HepG2 (cell line): ENCODE data around the gene CTU1. TPM values are rescaled to one million over a fixed set of nuclear protein-coding genes. Genes with fewer than 3 reads are reported as not detected.

ENCODE experiments used
- AKNA ChIP-seq: sonication (generic); formaldehyde crosslinking; IDR thresholded peaks from 2 replicates; pipeline ENCODE4 v1.4.0; 2020; ENCODE audit warnings: missing genetic modification reagents, borderline replicate concordance
- ASH2L ChIP-seq: fragments of 300-600, 200-600 bp; sonication (generic); IDR thresholded peaks from 2 replicates; pipeline ENCODE4 v1.7.0; 2017; ENCODE audit warnings: low read depth, mild to moderate bottlenecking, moderate library complexity, mixed read lengths, low read length; ENCODE audit not compliant: insufficient read length
- CEBPZ ChIP-seq: IDR thresholded peaks from 2 replicates; pipeline ENCODE4 v1.6.1; 2012; ENCODE audit warnings: low read length, improper control_type of control experiment
- MAFF ChIP-seq: IDR thresholded peaks from 2 replicates; pipeline ENCODE4 v1.6.1; 2011; ENCODE audit warnings: low read depth, low read length, improper control_type of control experiment
- USF2 ChIP-seq, 2 experiments: sonication (generic) in 1 of 2; formaldehyde crosslinking in 1 of 2; IDR thresholded peaks; 2 replicates each; pipeline versions ENCODE4 v1.5.1 to v1.6.1; 2011 to 2020; ENCODE audit warnings: borderline replicate concordance in 1 of 2, low read depth in 1 of 2, low read length in 1 of 2, mild to moderate bottlenecking in 1 of 2, missing genetic modification reagents in 1 of 2, moderate library complexity in 1 of 2
- ZNF224 ChIP-seq: sonication (generic); formaldehyde crosslinking; IDR thresholded peaks from 2 replicates; pipeline ENCODE4 v1.5.0; 2020; ENCODE audit warnings: mild to moderate bottlenecking, missing genetic modification reagents
- ZNF251 ChIP-seq: sonication (generic); formaldehyde crosslinking; IDR thresholded peaks from 2 replicates; pipeline ENCODE4 v1.9.0; 2021; ENCODE audit warnings: mild to moderate bottlenecking, missing genetic modification reagents
- ZNF276 ChIP-seq: sonication (generic); formaldehyde crosslinking; IDR thresholded peaks from 2 replicates; pipeline ENCODE4 v1.4.0; 2020; ENCODE audit warnings: mild to moderate bottlenecking, low read depth, missing genetic modification reagents
- ZNF281 ChIP-seq: sonication (generic); formaldehyde crosslinking; IDR thresholded peaks from 2 replicates; pipeline ENCODE4 v1.4.0; 2020; ENCODE audit warnings: missing genetic modification reagents, borderline replicate concordance
- ZNF563 ChIP-seq: sonication (generic); formaldehyde crosslinking; IDR thresholded peaks from 2 replicates; pipeline ENCODE4 v1.8.0; 2022; ENCODE audit warnings: mild to moderate bottlenecking, moderate library complexity, missing genetic modification reagents
- ZNF761 ChIP-seq: sonication (generic); formaldehyde crosslinking; conservative IDR thresholded peaks from 2 replicates; pipeline ENCODE4 v1.4.0; 2020; ENCODE audit warnings: mild to moderate bottlenecking, missing genetic modification reagents
- ZNF792 ChIP-seq: IDR thresholded peaks from 2 replicates; pipeline ENCODE4 v1.6.1; 2016
- polyA plus RNA-seq, 8 experiments: library from polyadenylated mRNA; depleted of rRNA in 3 of 8; stranded (reverse) in 7 of 8; unstranded in 1 of 8; fragments of >200 nt; fragmentation: Illumina TruSeq in 4 of 8; extraction: Trizol in 4 of 8; gene quantifications; 2 replicates each; pipeline versions ENCODE4 v1.2.1 to v1.2.3, GENCODE V29; 2011 to 2016; ENCODE audit warnings: low read depth in 4 of 8, missing spikeins in 1 of 8, mixed read lengths in 1 of 8; ENCODE audit not compliant: insufficient read depth in 1 of 8
- total RNA-seq, 5 experiments: library from RNA; depleted of rRNA; stranded (reverse); fragments of >200 nt; fragmentation: Illumina TruSeq; extraction: Trizol; gene quantifications; 2 replicates each; pipeline ENCODE4 v1.2.3, GENCODE V29; 2016; ENCODE audit warnings: low read depth in 1 of 5

CTU1 gene
- total and polyA plus RNA-seq, 2 of the 13 experiments (the other 11 are each of a cell fraction or from before 2014, with no cell fraction given): 1.9 to 2.9 TPM

- no peak for TF ChIP-seq AKNA (CRISPR knock-in tag)
- TF ChIP-seq MAFF: peak; percentile 15; the same call in 1 of the 2 replicates
- no peak for TF ChIP-seq ZNF563 (CRISPR knock-in tag)
- TF ChIP-seq ZNF276 (CRISPR knock-in tag): no peak
- TF ChIP-seq USF2 (IDR thresholded peaks at IDR 0.05; ENCODE audit: low read depth, low read length): no peak
- peak; percentile 14; the same call in 1 of the 2 replicates for TF ChIP-seq USF2 (CRISPR knock-in tag; IDR thresholded peaks at IDR 0.05; ENCODE audit: borderline replicate concordance)
- peak; percentile 92 for TF ChIP-seq ZNF281 (CRISPR knock-in tag)
- no peak for TF ChIP-seq CEBPZ
- TF ChIP-seq ZNF224 (CRISPR knock-in tag): peak; percentile 88; the same call in 1 of the 2 replicates
- no peak for TF ChIP-seq ZNF251 (CRISPR knock-in tag)
- TF ChIP-seq ASH2L: no peak
- TF ChIP-seq ZNF792 (CRISPR knock-in tag): no peak
- TF ChIP-seq ZNF761 (CRISPR knock-in tag): no peak
Measured at GRCh38 chr19:51108066-51108804, at the start of gene CTU1 (continued).
